H1 (cell line): ENCODE data around the gene FKBP2. TPM values are rescaled to one million over a fixed set of nuclear protein-coding genes. Genes with fewer than 3 reads are reported as not detected.

Experiments used
- CTCF ChIA-PET: fragments of 300-600 bp; sonication (Branson Sonifier 250); formaldehyde crosslinking; loops from one replicate; lab custom pipeline; 2021; ENCODE audit not compliant: partially characterized antibody; lab: Charles Lee
- POLR2A ChIA-PET: fragments of 300-600 bp; sonication (Branson Sonifier 250); formaldehyde crosslinking; loops from one replicate; lab custom pipeline; 2021; ENCODE audit warnings: inconsistent platforms; ENCODE audit not compliant: partially characterized antibody; lab: Charles Lee
- DNase-seq, 2 experiments: peaks; one replicate each; pipeline versions ENCODE4 v3.0.0 to v3.0.0-alpha.2; 2010 to 2022; ENCODE audit warnings: low spot score in 2 of 2, low read depth in 1 of 2, mixed read lengths in 1 of 2
- FAIRE-seq: peaks from 2 replicates; lab custom pipeline; 2011; peaks lifted over from hg19 to GRCh38; lab: Jason Lieb, UNC
- H2AFZ ChIP-seq: 2 replicates; pipeline ENCODE4 v1.8.1; 2012; ENCODE audit warnings: low read length, inconsistent platforms
- H2AK5ac ChIP-seq: 2 replicates; pipeline ENCODE4 v1.6.1; 2013; ENCODE audit warnings: low read depth, low read length
- H2BK120ac ChIP-seq: replicated peaks from 2 replicates; pipeline ENCODE3; 2013; ENCODE audit warnings: low read depth, low read length, inconsistent platforms
- H2BK12ac ChIP-seq: 2 replicates; pipeline ENCODE4 v1.6.1; 2013; ENCODE audit warnings: low read depth, low read length
- H2BK15ac ChIP-seq: 2 replicates; pipeline ENCODE4 v1.6.1; 2013; ENCODE audit warnings: low read length
- H2BK20ac ChIP-seq: 2 replicates; pipeline ENCODE4 v1.6.1; 2013; ENCODE audit warnings: low read length
- H2BK5ac ChIP-seq: 2 replicates; pipeline ENCODE4 v1.6.1; 2013; ENCODE audit warnings: low read depth, low read length
- H3K14ac ChIP-seq: 2 replicates; pipeline ENCODE4 v1.6.1; 2013; ENCODE audit warnings: inconsistent platforms; ENCODE audit not compliant: insufficient read length
- H3K18ac ChIP-seq: 2 replicates; pipeline ENCODE4 v1.6.1; 2013; ENCODE audit warnings: low read length; ENCODE audit errors: extremely low read depth
- H3K23ac ChIP-seq: 2 replicates; pipeline ENCODE4 v1.6.1; 2013; ENCODE audit warnings: inconsistent platforms; ENCODE audit not compliant: insufficient read length
- H3K23me2 ChIP-seq: 2 replicates; pipeline ENCODE4 v1.6.1; 2013; ENCODE audit warnings: low read depth, low read length
- H3K27ac ChIP-seq: 2 replicates; pipeline ENCODE4 v1.6.1; 2011; ENCODE audit warnings: low read depth, low read length, inconsistent platforms
- H3K27me3 ChIP-seq, 4 experiments: replicated peaks in 1 of 4; 1 replicate in 1 of 4; 2 replicates in 3 of 4; pipeline versions ENCODE4 v1.6.1 to v1.8.1; 2011 to 2013; ENCODE audit warnings: low read length in 3 of 4, mild to moderate bottlenecking in 3 of 4, inconsistent platforms in 2 of 4, mixed read lengths in 2 of 4, moderate library complexity in 1 of 4; ENCODE audit not compliant: control insufficient read depth in 3 of 4, insufficient read depth in 3 of 4; ENCODE audit errors: extremely low read depth in 1 of 4
- H3K36me3 ChIP-seq, 4 experiments: 2 replicates each; pipeline versions ENCODE4 v1.6.1 to v1.8.1; 2011 to 2013; ENCODE audit warnings: mild to moderate bottlenecking in 4 of 4, low read length in 3 of 4, moderate library complexity in 2 of 4, control low read depth in 1 of 4, inconsistent platforms in 1 of 4; ENCODE audit not compliant: insufficient read depth in 4 of 4, control insufficient read depth in 2 of 4
- H3K4ac ChIP-seq: replicated peaks from 2 replicates; pipeline ENCODE3; 2013; ENCODE audit warnings: low read length, low read depth, mixed read lengths, inconsistent platforms; ENCODE audit not compliant: insufficient read length
- H3K4me1 ChIP-seq, 4 experiments: replicated peaks in 1 of 4; 1 replicate in 1 of 4; 2 replicates in 3 of 4; pipeline versions ENCODE4 v1.6.1 to v1.8.1; 2011 to 2013; ENCODE audit warnings: low read length in 3 of 4, inconsistent platforms in 2 of 4, mixed read lengths in 1 of 4; ENCODE audit not compliant: insufficient read depth in 4 of 4, control insufficient read depth in 3 of 4
- H3K4me2 ChIP-seq, 2 experiments: 2 replicates each; pipeline versions ENCODE4 v1.6.1 to v1.8.1; 2011 to 2013; ENCODE audit warnings: low read depth in 2 of 2, low read length in 2 of 2, control low read depth in 1 of 2, inconsistent platforms in 1 of 2, mild to moderate bottlenecking in 1 of 2; ENCODE audit not compliant: insufficient read depth in 1 of 2
- H3K4me3 ChIP-seq, 4 experiments: fragments of 200-600, 300-600 bp in 1 of 4; sonication (generic), shearing (Covaris generic), sonication (Bioruptor Twin) in 1 of 4; 2 replicates each; pipeline versions ENCODE4 v1.5.1 to v1.8.1; 2011 to 2016; ENCODE audit warnings: low read length in 4 of 4, low read depth in 3 of 4, control low read depth in 2 of 4, inconsistent platforms in 2 of 4, mild to moderate bottlenecking in 2 of 4, mixed read lengths in 1 of 4, moderate library complexity in 1 of 4; ENCODE audit not compliant: insufficient read depth in 2 of 4; ENCODE audit errors: extremely low read depth in 1 of 4
- H3K56ac ChIP-seq: replicated peaks from 2 replicates; pipeline ENCODE3; 2013; ENCODE audit warnings: low read depth, mild to moderate bottlenecking, mixed read lengths, low read length, inconsistent platforms; ENCODE audit not compliant: insufficient read length
- H3K79me1 ChIP-seq: 2 replicates; pipeline ENCODE4 v1.6.1; 2013; ENCODE audit warnings: low read depth, low read length, control low read depth
- H3K79me2 ChIP-seq, 2 experiments: 2 replicates each; pipeline versions ENCODE4 v1.6.1 to v1.8.1; 2012 to 2013; ENCODE audit warnings: low read length in 2 of 2, mild to moderate bottlenecking in 2 of 2, inconsistent platforms in 1 of 2; ENCODE audit not compliant: insufficient read depth in 2 of 2, control insufficient read depth in 1 of 2
- H3K9ac ChIP-seq, 4 experiments: replicated peaks in 1 of 4; 1 replicate in 1 of 4; 2 replicates in 3 of 4; pipeline versions ENCODE4 v1.6.1 to v1.8.1; 2011 to 2013; ENCODE audit warnings: low read depth in 3 of 4, low read length in 3 of 4, control low read depth in 2 of 4, mild to moderate bottlenecking in 2 of 4, moderate library complexity in 2 of 4, inconsistent platforms in 1 of 4; ENCODE audit errors: extremely low read depth in 1 of 4
- H3K9me3 ChIP-seq, 2 experiments: 2 replicates each; pipeline versions ENCODE4 v1.6.1 to v1.8.1; 2012 to 2013; ENCODE audit warnings: mild to moderate bottlenecking in 2 of 2, moderate library complexity in 2 of 2, control low read depth in 1 of 2, inconsistent platforms in 1 of 2, low read depth in 1 of 2, low read length in 1 of 2, mixed read lengths in 1 of 2; ENCODE audit not compliant: insufficient read depth in 2 of 2
- H4K20me1 ChIP-seq, 2 experiments: replicated peaks in 1 of 2; 2 replicates each; pipeline versions ENCODE3 to v1.8.1; 2011 to 2013; ENCODE audit warnings: inconsistent platforms in 2 of 2, low read length in 2 of 2, mild to moderate bottlenecking in 1 of 2; ENCODE audit not compliant: insufficient read depth in 2 of 2, control insufficient read depth in 1 of 2
- H4K5ac ChIP-seq: 2 replicates; pipeline ENCODE4 v1.6.1; 2013; ENCODE audit warnings: low read length, low read depth, mixed read lengths, inconsistent platforms; ENCODE audit not compliant: insufficient read length
- H4K8ac ChIP-seq: 2 replicates; pipeline ENCODE4 v1.8.0; 2013; ENCODE audit warnings: mild to moderate bottlenecking, moderate library complexity, low read length, inconsistent platforms; ENCODE audit not compliant: insufficient read depth; ENCODE audit errors: extremely low read depth
- H4K91ac ChIP-seq: replicated peaks from 2 replicates; pipeline ENCODE3; 2013; ENCODE audit warnings: low read length, mixed read lengths, inconsistent platforms; ENCODE audit not compliant: insufficient read length
- ASH2L ChIP-seq: fragments of 200-600, 300-600 bp; sonication (generic); IDR thresholded peaks from one replicate; pipeline ENCODE4 v1.7.1; 2017; ENCODE audit warnings: low read length
- CHD2 ChIP-seq: IDR thresholded peaks from 2 replicates; pipeline ENCODE4 v1.6.1; 2012; ENCODE audit warnings: low read length, improper control_type of control experiment
- EP300 ChIP-seq, 2 experiments: IDR thresholded peaks; 1 replicate in 1 of 2; 2 replicates in 1 of 2; pipeline ENCODE4 v1.6.1; 2011 to 2012; ENCODE audit warnings: low read depth in 2 of 2, low read length in 2 of 2, mild to moderate bottlenecking in 2 of 2, borderline replicate concordance in 1 of 2, inconsistent platforms in 1 of 2, moderate library complexity in 1 of 2
- POLR2A ChIP-seq, 2 experiments: IDR thresholded peaks; 1 replicate in 1 of 2; 2 replicates in 1 of 2; pipeline ENCODE4 v1.6.1; 2011; ENCODE audit warnings: low read depth in 2 of 2, low read length in 2 of 2, mild to moderate bottlenecking in 2 of 2; ENCODE audit errors: control extremely low read depth in 1 of 2
- RAD21 ChIP-seq, 2 experiments: IDR thresholded peaks in 1 of 2; conservative IDR thresholded peaks in 1 of 2; 2 replicates each; pipeline ENCODE4 v1.6.1; 2011; ENCODE audit warnings: low read depth in 2 of 2, low read length in 2 of 2, improper control_type of control experiment in 1 of 2, inconsistent platforms in 1 of 2, mild to moderate bottlenecking in 1 of 2, moderate library complexity in 1 of 2
- SIRT6 ChIP-seq: IDR thresholded peaks from one replicate; pipeline ENCODE4 v1.7.1; 2012; ENCODE audit warnings: low read length, inconsistent platforms
- SIX5 ChIP-seq: IDR thresholded peaks from 2 replicates; pipeline ENCODE4 v1.6.1; 2011; ENCODE audit warnings: mild to moderate bottlenecking, low read depth, low read length
- SP2 ChIP-seq: IDR thresholded peaks from 2 replicates; pipeline ENCODE4 v1.6.1; 2012; ENCODE audit warnings: mild to moderate bottlenecking, low read length, inconsistent platforms
- SRF ChIP-seq: IDR thresholded peaks from 2 replicates; pipeline ENCODE4 v1.6.1; 2011; ENCODE audit warnings: mild to moderate bottlenecking, low read depth, low read length, moderate library complexity
- TAF7 ChIP-seq: optimal IDR thresholded peaks from 2 replicates; pipeline ENCODE3; 2011; ENCODE audit warnings: low read depth, mild to moderate bottlenecking, inconsistent platforms, low read length, moderate library complexity, borderline replicate concordance
- TEAD4 ChIP-seq: IDR thresholded peaks from 2 replicates; pipeline ENCODE4 v1.6.1; 2012; ENCODE audit warnings: low read depth, low read length, inconsistent platforms, mixed read lengths
- WGBS, 2 experiments: shearing (Covaris generic) in 1 of 2; methylation state at CpG; one replicate each; pipeline versions ENCODE4 v1.1.6 to v1.1.7; 2013 to 2015; ENCODE audit warnings: low lambda C conversion rate in 2 of 2, mixed read lengths in 2 of 2, inconsistent platforms in 1 of 2, low coverage in 1 of 2, missing lambda C conversion rate in 1 of 2; ENCODE audit not compliant: insufficient replicate concordance in 2 of 2, insufficient coverage in 1 of 2, insufficient read length in 1 of 2; ENCODE audit errors: extremely low coverage in 1 of 2, missing lambda C conversion rate in 1 of 2; 5-methylcytosine and 5-hydroxymethylcytosine counted together
- polyA plus RNA-seq, 7 experiments: library from polyadenylated mRNA; depleted of rRNA in 3 of 7; stranded (reverse) in 5 of 7; unstranded in 2 of 7; fragments of >200 nt in 5 of 7; fragments of 200-250 nt in 2 of 7; gene quantifications; 1 replicate in 5 of 7; 2 replicates in 1 of 7; 4 replicates in 1 of 7; pipeline versions ENCODE4 v1.2.1 to v1.2.3, GENCODE V29; 2011 to 2013; ENCODE audit warnings: missing spikeins in 2 of 7, mixed read lengths in 2 of 7
- total RNA-seq: library from RNA; stranded (reverse); fragmentation: NEBNext Ultra II Directional; extraction: Animal tissue kit (Norgen Biotek cat#: 25700); gene quantifications from 2 replicates; pipeline ENCODE4 v1.2.1, GENCODE V29; 2021

The FKBP2 gene
- total and polyA plus RNA-seq, 2 of the 8 experiments (the other 6 are each of a cell fraction or from before 2014, with no cell fraction given) = 41.7 to 52.5 TPM

DNA sequence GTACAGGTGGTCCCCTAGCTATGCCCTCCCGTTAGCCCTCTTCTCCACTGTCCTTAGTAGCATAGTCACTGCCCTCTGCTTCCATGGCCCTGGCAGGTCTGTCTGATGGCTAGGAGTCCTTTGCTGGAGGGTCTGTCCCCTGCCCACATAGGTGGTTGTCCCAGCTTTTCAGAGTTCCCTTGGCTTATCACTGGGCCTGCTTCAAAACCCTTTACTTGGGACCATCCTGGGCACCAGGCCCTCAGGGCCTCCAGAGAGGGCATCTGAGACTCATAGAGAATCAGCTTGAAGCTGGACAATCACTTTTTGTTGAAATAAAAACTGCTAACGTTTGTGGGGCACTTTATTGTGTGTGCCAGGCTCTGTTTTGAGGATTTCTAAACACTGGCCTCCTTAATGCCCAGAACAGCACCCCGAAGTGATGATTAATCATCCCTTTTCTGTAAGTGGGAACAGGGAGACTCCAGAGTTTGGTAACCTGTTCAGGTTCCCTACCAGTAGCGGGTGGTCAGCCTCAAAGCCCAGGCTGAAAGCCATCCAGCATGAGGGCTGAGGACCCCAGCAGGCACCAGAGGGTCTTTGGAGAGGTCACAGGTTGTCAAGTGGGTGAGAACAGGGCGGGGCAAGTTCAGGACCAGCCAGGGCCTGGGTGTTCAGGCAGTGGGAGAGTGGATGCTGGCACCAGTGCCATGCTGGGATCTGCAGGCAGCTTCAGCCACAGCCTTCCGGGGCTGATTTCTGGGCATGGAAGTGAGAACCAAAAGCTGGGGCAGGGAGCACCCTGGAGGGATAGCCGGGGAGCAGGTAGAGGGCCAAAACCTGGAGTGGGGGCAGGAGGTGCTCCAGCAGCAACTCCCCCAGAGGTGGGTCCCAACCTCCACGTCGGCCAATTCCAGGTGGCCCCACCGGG is 49.7 kb downstream of the FKBP2 start:
- H3K14ac ChIP-seq = no peak overlapping the region
- no peak overlapping the region for H2BK20ac ChIP-seq
- no peak overlapping the region for H3K56ac ChIP-seq
- peaks cover 0 to 9% (median 5%) of the 10 kb centered on the region in 4 experiments; a peak in 5 of 7 replicates for H3K4me1 ChIP-seq
- no peak overlapping the region for H3K4ac ChIP-seq
- H3K79me2 ChIP-seq = no peaks in the 10 kb centered on the region
- no peak overlapping the region for H2BK15ac ChIP-seq
- no peak overlapping the region; the same call in 1 of the 2 replicates for H4K8ac ChIP-seq
- peak overlapping the region; percentile 21 to 64 (median 34) for H3K4me3 ChIP-seq
- no peak overlapping the region for H3K23ac ChIP-seq
- H3K18ac ChIP-seq = no peak overlapping the region
- no peak overlapping the region for H2BK120ac ChIP-seq
- no peak overlapping the region for H3K27ac ChIP-seq
- WGBS, 2 experiments = 66% methylated on average over 6 of the region's 10 CpGs; no CpG with 5 or more reads in 1 of the 2 experiments
- H4K5ac ChIP-seq = no peak overlapping the region
- peaks cover 5 to 22% of the 10 kb centered on the region in 2 experiments for H4K20me1 ChIP-seq
- H3K4me2 ChIP-seq = peak overlapping the region; percentile 20 to 88; a peak in 3 of 4 replicates
- no peaks in the 10 kb centered on the region for H3K79me1 ChIP-seq
- H3K27me3 ChIP-seq = peaks cover 51 to 66% (median 64%) of the 10 kb centered on the region in 4 experiments
- ChIA-PET POLR2A (interaction anchor here (1.0 to 2.8 kb wide), 7 partner anchors 12 to 105 kb away, joined by 3 to 10 read pairs (median 3); partner anchors contain the start of gene STIP1), CTCF (interaction anchor here (0.6 to 11.4 kb wide), 10 partner anchors 12 to 484 kb away, joined by 3 to 134 read pairs (median 3); partner anchors contain the start of genes CATSPERZ, ESRRA, NUDT22 and TRPT1)
- TF ChIP-seq EP300 (IDR thresholded peaks at IDR 0.05; ENCODE audit: borderline replicate concordance in 1 of 2, low read depth in 2 of 2, low read length in 2 of 2) = no peak
- TF ChIP-seq POLR2A (IDR thresholded peaks at IDR 0.05; ENCODE audit: control extremely low read depth in 1 of 2, low read depth in 2 of 2, low read length in 2 of 2) = no peak
- TF ChIP-seq SRF = no peak
- no peak for TF ChIP-seq ASH2L
- TF ChIP-seq SIRT6 = no peak
- TF ChIP-seq TAF7 = no peak
- TF ChIP-seq CHD2 = no peak
- TF ChIP-seq TEAD4 = no peak
- no peak for TF ChIP-seq RAD21 (IDR thresholded peaks at IDR 0.05 in 1 of 2, conservative IDR thresholded peaks at IDR 0.05 in 1 of 2; ENCODE audit: low read depth in 2 of 2, low read length in 2 of 2)
- no peak for TF ChIP-seq SP2
- TF ChIP-seq SIX5 = no peak
- no peak overlapping the region for H2AFZ ChIP-seq
- DNase-seq (no peak), FAIRE-seq (no peak)
- H2AK5ac ChIP-seq = no peak overlapping the region
- H4K91ac ChIP-seq = no peak overlapping the region
- no peak overlapping the region for H3K9ac ChIP-seq
- no peak overlapping the region for H2BK5ac ChIP-seq
- peaks cover 8% of the 10 kb centered on the region; the same call in 1 of the 2 replicates for H3K23me2 ChIP-seq
- H3K9me3 ChIP-seq = no peaks in the 10 kb centered on the region
- H2BK12ac ChIP-seq = 0 out of 2 replicates have a peak overlapping the region, but pooled peaks have one; percentile 23
- peaks cover 0 to 9% (median 0%) of the 10 kb centered on the region in 4 experiments; a peak in 1 of 8 replicates for H3K36me3 ChIP-seq
